D721Med (cell line): ENCODE results near the gene ABCA7.
A peak's percentile ranks its signal among the peaks of the same experiment; 100 is the strongest.

Source experiments
- DNase-seq: peaks from one replicate; pipeline ENCODE4 v3.0.0; 2011; ENCODE audit warnings: low spot score; ENCODE audit not compliant: insufficient read length
- FAIRE-seq: peaks from 2 replicates; lab custom pipeline; 2011; peaks lifted over from hg19 to GRCh38; lab: Jason Lieb, UNC
- TF ChIP-seq, protein P1 (sequence below): IDR thresholded peaks from 2 replicates; pipeline ENCODE4 v1.5.1; 2012; ENCODE audit warnings: mild to moderate bottlenecking, control low read depth; ENCODE audit not compliant: insufficient read depth; ENCODE audit errors: missing control alignments

The ABCA7 gene

DNA sequence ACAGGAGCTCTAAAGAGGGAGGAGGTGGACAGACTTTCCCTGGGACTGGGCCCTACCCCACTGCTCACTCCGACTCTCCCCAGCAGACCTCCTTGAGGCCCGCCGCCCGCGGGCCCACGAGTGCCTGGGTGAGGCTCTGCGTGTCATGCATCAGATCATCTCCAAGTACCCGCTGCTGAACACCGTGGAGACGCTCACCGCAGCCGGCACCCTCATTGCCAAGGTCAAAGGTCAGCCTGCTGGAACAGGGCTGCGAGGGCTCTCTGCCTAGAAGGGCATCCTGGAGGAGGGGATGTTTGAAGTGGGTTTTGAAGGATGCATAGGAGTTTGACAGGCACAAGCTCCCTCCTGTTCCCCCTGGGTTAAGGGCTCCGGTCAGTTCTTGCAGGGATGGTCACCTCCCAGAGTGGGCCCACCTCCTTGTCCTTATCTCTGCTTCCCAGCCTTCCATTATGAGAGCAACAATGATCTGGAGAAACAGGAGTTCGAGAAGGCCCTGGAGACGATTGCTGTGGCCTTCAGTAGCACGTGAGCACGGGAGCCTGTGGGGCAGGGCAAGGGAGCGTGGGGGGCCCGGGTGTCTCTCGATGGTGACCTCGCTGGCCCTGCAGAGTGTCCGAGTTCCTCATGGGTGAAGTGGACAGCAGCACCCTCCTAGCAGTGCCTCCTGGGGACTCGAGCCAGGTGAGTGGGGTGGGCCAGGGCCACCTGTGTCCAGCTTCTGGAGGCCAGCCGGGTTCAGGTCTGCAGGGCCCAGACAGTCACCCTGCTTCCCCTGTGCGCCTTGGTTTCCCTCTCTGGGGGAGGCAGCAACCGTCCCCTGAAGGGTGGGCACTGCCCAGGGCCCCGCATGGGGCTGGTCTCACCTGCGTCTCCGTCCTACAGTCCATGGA is 33.4 kb downstream of the ABCA7 start:
- DNase-seq (no peak), FAIRE-seq (no peak)
- TF ChIP-seq, protein P1, sequence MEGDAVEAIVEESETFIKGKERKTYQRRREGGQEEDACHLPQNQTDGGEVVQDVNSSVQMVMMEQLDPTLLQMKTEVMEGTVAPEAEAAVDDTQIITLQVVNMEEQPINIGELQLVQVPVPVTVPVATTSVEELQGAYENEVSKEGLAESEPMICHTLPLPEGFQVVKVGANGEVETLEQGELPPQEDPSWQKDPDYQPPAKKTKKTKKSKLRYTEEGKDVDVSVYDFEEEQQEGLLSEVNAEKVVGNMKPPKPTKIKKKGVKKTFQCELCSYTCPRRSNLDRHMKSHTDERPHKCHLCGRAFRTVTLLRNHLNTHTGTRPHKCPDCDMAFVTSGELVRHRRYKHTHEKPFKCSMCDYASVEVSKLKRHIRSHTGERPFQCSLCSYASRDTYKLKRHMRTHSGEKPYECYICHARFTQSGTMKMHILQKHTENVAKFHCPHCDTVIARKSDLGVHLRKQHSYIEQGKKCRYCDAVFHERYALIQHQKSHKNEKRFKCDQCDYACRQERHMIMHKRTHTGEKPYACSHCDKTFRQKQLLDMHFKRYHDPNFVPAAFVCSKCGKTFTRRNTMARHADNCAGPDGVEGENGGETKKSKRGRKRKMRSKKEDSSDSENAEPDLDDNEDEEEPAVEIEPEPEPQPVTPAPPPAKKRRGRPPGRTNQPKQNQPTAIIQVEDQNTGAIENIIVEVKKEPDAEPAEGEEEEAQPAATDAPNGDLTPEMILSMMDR: no peak

DNA sequence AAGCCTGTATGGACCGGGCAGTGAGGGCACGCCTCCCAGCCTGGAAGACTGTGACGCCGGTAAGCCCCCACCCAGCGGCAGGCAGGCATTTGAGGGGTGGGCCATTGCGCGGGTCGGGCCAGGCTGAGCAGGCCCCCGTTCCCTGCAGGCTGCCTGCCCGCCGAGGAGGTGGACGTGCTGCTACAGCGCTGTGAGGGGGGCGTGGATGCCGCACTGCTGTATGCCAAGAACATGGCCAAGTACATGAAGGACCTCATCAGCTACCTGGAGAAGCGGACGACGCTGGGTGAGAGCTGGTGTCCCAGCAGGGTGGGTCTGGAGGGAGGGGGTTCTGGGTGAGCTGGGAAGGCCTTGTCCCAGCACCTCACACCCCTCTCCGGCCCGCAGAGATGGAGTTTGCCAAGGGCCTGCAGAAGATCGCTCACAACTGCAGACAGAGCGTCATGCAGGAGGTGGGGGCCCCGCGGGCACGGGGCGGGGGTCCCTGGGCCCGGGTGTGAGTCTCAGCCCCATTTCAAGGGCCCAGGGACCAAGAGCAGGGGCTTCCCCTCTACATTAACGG is 34.1 kb downstream of the ABCA7 start:
- no peak for DNase-seq
- TF ChIP-seq, protein P1: no peak
- FAIRE-seq: no peak

DNA sequence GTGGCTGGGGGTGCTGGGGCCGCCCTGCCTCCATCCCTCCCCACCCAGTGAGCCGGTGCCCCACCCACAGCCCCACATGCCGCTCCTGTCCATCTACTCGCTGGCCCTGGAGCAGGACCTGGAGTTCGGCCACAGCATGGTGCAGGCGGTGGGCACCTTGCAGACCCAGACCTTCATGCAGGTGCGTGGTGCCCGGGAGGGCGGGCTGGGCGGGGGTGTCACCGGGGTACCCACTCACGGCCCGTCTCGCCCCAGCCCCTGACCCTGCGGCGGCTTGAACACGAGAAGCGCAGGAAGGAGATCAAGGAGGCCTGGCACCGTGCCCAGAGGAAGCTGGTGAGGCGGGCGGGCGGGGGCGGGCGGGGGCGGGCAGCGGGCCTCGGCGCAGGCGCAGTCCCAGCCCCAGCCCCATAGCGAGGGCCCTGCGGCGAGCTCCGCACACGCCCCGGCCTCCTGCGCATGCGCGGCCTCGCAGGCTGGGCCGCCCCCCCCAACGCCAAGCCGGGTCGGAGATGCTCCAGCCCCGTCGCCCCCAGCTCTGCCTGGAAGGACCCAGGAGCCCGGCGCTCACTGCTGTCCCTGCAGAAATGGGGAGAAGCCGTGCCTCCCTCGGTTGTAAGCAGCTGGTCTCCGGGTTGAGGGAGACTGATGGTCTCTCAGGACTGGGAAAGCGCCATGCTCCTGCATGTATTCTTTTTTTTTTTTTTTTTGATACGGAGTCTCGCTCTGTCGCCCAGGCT is 34.8 kb downstream of the ABCA7 start:
- DNase-seq (peak; percentile 99), FAIRE-seq (no peak)
- TF ChIP-seq, protein P1: no peak

DNA sequence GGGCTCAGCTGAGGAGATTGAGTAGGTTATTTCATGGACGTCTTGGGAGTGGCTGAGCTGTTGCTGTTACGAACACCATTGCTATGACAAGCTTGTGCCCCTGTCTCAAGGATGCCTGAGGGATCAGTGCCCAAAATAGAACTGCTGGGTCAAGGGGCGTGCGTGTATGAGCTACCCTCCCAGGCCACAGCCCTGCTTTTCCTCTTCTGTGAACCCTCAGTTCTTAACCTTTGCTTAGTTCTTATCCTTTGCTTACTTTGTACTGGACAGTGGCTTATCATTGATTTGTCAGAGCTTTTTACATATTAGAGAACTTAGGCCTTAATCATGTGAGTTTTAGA is 36.1 kb downstream of the ABCA7 start:
- FAIRE-seq (no peak), DNase-seq (no peak)
- TF ChIP-seq, protein P1: no peak

DNA sequence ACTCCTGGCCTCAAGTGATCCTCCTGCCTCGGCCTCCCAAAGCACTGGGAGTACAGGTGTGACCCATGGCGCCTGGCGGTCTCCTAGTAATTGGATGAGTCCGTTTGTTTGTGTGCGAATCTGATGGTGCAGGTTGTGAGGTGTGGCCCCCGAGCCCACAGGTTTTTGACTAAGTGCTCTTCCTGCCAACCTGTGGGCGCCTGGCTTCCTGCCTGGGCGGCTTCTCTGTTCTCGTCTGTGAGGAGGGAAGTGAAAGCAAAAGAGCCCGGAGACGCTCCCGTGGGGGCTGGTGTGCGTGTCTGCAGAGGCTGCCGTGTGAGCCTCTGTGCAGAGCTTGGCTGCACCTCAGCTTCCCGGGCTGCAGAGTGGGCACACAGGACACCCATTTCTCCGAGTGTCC is 37.0 kb downstream of the ABCA7 start:
- DNase-seq: no peak
- TF ChIP-seq, protein P1: no peak
- no peak for FAIRE-seq

DNA sequence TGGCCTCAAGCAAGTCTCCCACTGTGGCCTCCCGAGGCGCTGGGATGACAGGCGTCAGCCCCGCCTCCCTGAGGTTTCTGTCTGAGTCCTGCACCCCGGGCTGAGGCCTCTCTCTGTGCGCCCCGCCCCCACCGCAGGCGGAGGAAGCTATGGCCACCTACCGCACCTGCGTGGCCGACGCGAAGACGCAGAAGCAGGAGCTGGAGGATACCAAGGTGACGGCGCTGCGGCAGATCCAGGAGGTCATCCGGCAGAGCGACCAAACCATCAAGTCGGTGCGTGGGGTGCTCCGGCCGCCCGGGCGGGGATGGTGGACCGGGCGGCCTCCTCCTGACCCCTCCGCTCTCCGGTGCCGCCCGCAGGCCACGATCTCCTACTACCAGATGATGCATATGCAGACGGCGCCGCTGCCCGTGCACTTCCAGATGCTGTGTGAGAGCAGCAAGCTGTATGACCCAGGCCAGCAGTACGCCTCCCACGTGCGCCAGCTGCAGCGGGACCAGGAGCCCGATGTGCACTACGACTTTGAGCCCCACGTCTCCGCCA is 39.7 kb downstream of the ABCA7 start:
- no peak for DNase-seq
- no peak for FAIRE-seq
- TF ChIP-seq, protein P1: no peak
